Prostate gland (tissue), 2 donors: ENCODE data around the gene TRIO.

Source experiments
- POLR2A ChIP-seq: fragments of 450-650 bp; IDR thresholded peaks from one replicate; pipeline ENCODE4 v1.6.1; 2016; ENCODE audit warnings: antibody characterized with exemption, mild to moderate bottlenecking
- POLR2AphosphoS5 ChIP-seq: sonication (generic); formaldehyde crosslinking; IDR thresholded peaks from one replicate; pipeline ENCODE4 v1.6.1; 2017; ENCODE audit warnings: antibody characterized with exemption
- TF ChIP-seq, protein P1 (sequence below), 4 experiments: fragments of 200-600 bp in 2 of 4; fragments of 450-650 bp in 2 of 4; sonication (generic) in 2 of 4; IDR thresholded peaks; 1 replicate in 3 of 4; 2 replicates in 1 of 4; pipeline ENCODE4 v1.5.1; 2016 to 2019; ENCODE audit warnings: antibody characterized with exemption in 4 of 4, mild to moderate bottlenecking in 2 of 4, moderate library complexity in 2 of 4

DNA sequence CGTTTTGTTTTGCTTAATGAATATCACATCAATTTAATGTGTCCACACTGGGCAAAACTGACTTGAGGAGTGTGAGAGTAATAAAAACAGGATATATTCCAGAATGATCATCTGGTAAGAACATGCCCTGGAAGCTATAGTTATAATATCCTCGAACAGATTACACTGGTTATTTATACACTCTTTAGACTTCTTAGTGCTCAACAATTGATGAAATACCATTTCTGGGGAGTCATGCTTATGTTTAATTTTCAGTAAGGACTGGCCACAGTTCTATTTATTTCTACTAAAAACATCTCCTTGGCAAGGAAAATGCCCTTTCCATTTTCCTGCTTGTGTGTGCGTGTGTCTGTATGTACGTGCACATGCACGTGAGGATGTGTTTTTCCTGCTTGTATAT lies 205.0 kb downstream of the TRIO start:
- TF ChIP-seq, protein P1, sequence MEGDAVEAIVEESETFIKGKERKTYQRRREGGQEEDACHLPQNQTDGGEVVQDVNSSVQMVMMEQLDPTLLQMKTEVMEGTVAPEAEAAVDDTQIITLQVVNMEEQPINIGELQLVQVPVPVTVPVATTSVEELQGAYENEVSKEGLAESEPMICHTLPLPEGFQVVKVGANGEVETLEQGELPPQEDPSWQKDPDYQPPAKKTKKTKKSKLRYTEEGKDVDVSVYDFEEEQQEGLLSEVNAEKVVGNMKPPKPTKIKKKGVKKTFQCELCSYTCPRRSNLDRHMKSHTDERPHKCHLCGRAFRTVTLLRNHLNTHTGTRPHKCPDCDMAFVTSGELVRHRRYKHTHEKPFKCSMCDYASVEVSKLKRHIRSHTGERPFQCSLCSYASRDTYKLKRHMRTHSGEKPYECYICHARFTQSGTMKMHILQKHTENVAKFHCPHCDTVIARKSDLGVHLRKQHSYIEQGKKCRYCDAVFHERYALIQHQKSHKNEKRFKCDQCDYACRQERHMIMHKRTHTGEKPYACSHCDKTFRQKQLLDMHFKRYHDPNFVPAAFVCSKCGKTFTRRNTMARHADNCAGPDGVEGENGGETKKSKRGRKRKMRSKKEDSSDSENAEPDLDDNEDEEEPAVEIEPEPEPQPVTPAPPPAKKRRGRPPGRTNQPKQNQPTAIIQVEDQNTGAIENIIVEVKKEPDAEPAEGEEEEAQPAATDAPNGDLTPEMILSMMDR (IDR thresholded peaks at IDR 0.05): no peak
- TF ChIP-seq POLR2AphosphoS5: no peak
- TF ChIP-seq POLR2A: no peak
